ENCODE data around the gene BTLA.
"Not testable (repeated sequence)": the region's sequence is repeated elsewhere in the genome, so short reads cannot be mapped to it uniquely, and the experiment has no call there.

Gene BTLA

GRCh38 chr3:112445839-112446238 lies 53.4 kb downstream of the BTLA start:
- DNase-seq (ENCODE audit: low spot score): no peak

- DNase-seq (ENCODE audit: low spot score): no peak
Measured at GRCh38 chr3:112437146-112438022, 61.9 kb downstream of the BTLA start.

- DNase-seq (ENCODE audit: low spot score): no peak
Measured at GRCh38 chr3:112429960-112430359, 69.3 kb downstream of the BTLA start.

- DNase-seq (ENCODE audit: low spot score): no peak
Measured at GRCh38 chr3:112427123-112427522, 72.1 kb downstream of the BTLA start.

GRCh38 chr3:112425858-112426750 lies 73.2 kb downstream of the BTLA start:
- DNase-seq (ENCODE audit: low spot score): no peak

- DNase-seq (ENCODE audit: low spot score): no peak
Measured at GRCh38 chr3:112425382-112425781, 73.9 kb downstream of the BTLA start.

- DNase-seq (ENCODE audit: low spot score): no peak
Measured at GRCh38 chr3:112424394-112424793, 74.9 kb downstream of the BTLA start.

- not testable (repeated sequence) for DNase-seq (ENCODE audit: low spot score)
Measured at GRCh38 chr3:112422921-112423320, 76.4 kb downstream of the BTLA start.

GRCh38 chr3:112418526-112418925 lies 80.7 kb downstream of the BTLA start:
- not testable (repeated sequence) for DNase-seq (ENCODE audit: low spot score)

GRCh38 chr3:112417696-112418318 lies 81.5 kb downstream of the BTLA start:
- no peak for DNase-seq (ENCODE audit: low spot score)

- no peak for DNase-seq (ENCODE audit: low spot score)
Measured at GRCh38 chr3:112416391-112417212, 82.7 kb downstream of the BTLA start.

- no peak for DNase-seq (ENCODE audit: low spot score)
Measured at GRCh38 chr3:112415390-112415789, 83.9 kb downstream of the BTLA start.
